GM03348 (cell line): Measurements from ENCODE around the gene NFE2L1.
"Not testable (repeated sequence)": the region's sequence is repeated elsewhere in the genome, so short reads cannot be mapped to it uniquely, and the experiment has no call there.

ENCODE experiments used
- DNase-seq: peaks from one replicate; pipeline ENCODE4 v3.0.0; 2012; ENCODE audit warnings: low spot score

The NFE2L1 gene

GRCh38 chr17:48023400-48024148 is 24.6 kb upstream of the NFE2L1 start:
- DNase-seq, result peak; percentile 83

- DNase-seq, result peak; percentile 77
These were observed 23.8 kb upstream of the NFE2L1 start for GRCh38 chr17:48024149-48025039.

DNA sequence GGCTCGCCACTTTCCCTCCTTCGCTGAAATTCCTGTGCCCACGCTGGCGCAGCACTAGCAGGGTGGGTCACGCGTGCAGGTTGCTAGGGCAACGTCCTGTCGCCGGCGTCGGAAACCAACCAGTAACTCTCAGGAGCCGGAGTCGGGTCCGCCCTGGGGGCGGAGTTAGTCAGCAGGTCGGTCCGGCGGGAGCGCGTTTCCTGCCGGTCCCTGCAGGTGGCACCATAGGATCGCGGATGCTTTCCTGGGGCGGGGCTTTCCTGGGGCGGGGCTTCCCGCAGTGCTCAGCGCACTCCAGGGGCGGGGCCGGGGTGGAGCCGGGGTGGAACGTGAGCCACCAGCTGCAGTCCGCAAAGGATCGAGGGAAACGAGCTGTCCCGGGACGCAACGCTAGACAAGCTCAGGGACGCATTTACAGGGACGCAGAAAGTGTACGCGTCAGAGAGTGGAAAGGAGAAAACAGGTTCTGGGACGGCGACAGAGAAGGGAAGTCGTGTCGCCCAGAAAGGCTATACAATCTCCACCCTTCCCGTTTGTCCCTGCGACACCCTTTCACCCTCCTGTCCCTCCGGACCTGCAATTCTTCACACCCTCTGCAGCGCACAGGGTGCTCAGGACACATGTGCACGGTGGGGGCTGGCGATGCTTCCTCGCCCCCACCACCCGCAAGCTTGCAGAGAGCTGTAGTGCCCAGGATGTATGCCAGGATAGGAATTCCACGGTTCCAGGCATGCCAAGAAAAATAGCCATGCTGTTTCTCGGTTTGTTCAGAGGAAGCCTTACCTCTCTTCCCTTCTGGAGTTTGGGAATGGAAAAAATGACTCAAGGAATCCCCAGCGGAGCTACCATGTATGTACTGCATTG is 22.9 kb upstream of the NFE2L1 start:
- DNase-seq, result peak; percentile 95

- DNase-seq, result no peak
These were observed 22.2 kb upstream of the NFE2L1 start for GRCh38 chr17:48025904-48026501.

GRCh38 chr17:48026502-48027321 is 21.4 kb upstream of the NFE2L1 start:
- DNase-seq, result peak; percentile 92

GRCh38 chr17:48027322-48027981 is 20.7 kb upstream of the NFE2L1 start:
- DNase-seq, result no peak

DNA sequence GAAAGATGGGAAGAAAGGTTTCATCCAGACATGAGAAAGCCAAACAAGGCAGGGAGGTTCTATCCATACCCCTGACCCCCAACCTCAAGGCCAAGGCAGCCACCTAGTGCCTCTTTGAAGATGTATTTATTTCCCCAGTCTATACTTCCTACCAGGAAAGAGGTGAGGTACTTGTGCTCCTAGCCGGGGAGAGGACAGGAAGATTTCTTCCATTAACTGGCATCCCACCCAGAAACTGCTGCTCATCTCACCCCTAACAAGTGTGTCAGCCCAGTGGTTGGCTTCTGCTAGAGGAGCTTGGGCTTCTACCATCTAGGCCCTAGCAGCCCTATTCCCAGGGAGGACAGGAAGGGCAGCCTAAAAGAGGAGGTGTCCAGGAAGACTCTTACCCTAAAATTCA is 19.4 kb upstream of the NFE2L1 start:
- DNase-seq, result no peak

DNA sequence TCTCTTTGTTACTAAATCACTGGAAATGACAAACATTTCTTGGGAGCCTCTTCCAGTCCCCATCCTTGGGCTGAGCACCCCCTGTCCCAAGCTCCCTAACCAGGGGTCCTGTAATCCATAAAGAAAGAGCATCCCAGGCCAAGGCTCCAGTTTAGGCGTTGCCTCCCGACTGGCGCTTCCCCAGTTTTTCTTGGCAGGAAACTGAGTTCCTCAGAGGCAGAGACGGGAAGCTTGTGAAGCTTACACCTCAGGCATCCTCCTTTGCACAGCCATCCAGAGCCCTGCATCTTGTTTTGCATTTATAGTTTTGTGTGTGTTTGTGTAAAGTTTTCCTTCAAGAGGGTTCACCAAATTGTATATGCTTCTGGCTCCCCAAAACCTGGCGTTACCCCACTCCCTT is 17.6 kb upstream of the NFE2L1 start:
- DNase-seq, result no peak

DNA sequence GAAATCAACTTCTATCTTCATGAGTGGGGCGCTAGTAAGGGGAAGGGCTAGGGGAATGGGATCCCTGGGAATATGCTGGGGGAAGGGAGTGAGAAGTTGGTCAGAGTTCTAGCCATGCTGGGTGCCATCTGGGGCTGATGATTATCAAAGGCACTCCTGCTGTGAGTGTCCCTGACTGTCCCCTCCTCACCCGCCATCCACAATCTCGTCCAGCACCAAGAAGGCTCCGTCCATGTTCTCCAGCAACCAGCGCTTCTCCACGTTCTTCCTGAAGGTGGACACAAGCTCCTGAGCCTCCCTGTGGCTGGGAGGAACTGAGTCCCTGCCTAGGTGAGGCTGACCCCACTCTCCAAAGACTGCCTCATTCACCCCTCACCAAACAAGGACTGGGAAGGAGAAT is 16.2 kb upstream of the NFE2L1 start:
- DNase-seq, result no peak

DNA sequence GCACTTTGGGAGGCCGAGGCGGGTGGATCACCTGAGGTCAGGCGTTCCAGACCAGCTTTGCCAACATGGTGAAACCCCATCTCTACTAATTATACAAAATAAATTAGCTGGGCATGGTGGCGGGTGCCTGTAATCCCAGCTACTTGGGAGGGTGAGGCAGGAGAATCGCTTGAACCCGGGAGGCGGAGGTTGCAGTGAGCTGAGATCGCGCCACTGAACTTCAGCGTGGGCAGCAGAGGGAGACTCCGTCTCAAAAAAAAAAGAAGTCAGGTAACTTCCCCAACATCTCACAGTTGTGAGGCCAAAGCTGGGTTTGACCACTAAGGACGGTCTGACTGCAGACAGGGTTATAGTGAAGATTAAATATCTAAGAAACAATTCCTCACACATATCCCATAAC is 13.4 kb upstream of the NFE2L1 start:
- DNase-seq, result not testable (repeated sequence)

- DNase-seq, result no peak
These were observed 11.5 kb upstream of the NFE2L1 start for GRCh38 chr17:48036693-48037035.

DNA sequence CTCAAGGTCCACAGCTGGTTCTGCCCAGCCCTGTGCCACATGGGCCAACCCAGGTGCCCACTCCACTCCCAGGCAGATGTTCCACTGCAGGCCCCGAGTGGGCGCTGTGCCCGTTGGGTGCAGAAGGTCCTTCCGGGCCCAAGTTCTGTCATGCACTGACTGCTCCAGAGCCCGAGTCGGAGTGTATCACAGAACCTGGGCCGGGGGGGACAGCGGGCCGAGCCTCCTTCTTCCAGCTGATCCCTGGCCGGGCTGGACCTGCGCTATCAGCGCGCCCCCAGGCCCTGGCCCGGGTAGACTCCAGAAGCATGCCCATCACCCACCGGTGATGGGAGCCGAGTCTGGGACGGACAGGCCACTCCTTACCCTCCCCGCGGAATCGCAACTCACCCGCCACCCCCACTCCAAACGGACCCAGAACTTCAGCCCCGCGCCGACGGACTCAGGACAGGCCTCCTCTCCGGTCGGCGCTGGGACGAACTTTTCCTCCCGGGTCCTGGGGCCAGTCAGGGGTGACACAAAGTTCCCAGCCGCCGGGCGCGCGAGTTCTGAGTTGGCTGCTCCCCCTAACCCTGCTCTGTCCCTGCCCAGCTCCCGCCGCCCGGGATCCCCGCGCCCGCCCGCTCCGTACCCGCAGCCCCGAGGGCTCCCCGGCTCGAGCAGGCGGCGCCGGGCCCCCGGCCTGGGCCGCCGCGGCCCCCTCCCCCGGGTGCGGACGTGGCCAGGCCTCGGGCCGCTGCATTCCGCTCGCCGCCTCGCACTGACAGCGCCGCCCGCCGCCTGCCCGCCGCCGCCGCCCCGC is 10.9 kb upstream of the NFE2L1 start, which contains the start of gene COPZ2:
Gene COPZ2, minus strand, starts transcription at position 762 of the 802 bp plus-strand sequence. Its CDS starts 20 bp downstream, at position 742.
- peak; percentile 76 for DNase-seq

GRCh38 chr17:48037838-48038323 is 10.3 kb upstream of the NFE2L1 start:
- DNase-seq, result no peak

GRCh38 chr17:48038687-48039086 is 9.5 kb upstream of the NFE2L1 start:
- no peak for DNase-seq

DNA sequence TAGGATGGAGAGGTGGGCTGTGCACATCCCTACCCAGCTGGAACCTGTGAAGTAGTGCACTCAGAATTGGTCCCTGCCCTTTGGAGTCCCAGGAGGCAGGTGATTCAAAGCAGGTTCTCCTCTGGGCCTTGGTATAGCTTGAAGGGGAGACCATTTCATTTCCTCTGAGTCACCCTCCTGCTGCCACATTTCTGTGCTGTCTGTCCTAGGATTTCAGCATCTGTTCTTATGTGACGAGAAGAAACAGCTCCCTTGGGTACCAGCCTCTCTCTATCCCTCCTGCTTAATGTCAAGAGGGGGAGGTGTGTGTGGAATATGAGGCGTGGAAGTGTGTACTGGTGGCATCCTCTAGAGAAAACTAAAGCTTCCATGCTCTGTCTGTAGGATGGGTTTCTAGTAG is 5.0 kb upstream of the NFE2L1 start:
- DNase-seq, result no peak

DNA sequence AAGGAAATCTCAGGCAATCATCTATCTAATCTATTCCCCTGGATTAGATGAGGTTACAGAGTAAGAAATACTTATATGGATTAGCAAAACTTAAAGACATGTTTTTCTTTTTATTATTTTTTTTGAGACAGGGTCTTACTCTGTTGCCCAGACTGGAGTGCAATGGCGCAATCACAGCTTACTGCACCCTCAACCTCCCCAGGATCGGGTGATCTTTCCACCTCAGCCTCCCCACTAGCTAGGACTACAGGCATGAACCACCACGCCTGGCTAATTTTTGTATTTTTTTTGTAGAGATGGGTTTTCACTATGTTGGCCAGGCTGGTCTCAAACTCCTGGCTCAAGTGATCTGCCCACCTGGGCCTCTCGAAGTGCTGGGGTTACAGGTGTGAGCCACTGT is 3.3 kb upstream of the NFE2L1 start:
- no peak for DNase-seq

DNA sequence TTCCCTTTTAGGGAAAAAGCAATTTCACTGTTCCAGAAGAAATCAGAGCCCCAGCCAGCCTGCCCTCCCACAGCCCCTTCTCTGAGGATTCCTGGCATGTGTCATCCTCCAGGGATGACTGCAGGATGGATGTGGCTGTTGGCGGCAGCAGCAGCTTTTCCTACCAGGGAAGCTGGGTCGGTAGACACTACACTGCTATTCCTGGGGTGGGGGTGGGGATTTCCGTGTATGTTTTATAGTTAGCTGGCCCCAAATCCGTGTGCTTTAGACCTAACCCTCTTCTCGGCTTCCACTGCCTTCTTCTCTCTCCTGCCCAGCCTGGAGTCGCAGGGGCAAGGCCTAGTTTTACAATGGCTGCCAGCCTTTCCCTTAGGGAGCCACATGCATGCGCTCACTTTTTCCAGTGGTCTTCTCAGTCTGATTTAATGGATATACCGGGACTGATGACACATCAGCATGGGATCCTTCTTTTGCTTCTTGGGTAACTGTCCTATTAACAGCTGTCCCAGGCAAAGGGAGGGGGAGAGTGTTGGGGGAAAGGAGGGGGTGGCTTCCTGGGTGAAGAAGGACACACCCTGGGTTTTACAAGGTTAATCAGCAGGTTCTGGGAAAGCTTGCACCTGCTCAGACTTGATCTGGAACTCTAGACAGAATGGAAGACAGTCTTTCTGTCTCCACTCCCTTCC is 2.7 kb upstream of the NFE2L1 start:
- no peak for DNase-seq

- DNase-seq, result no peak
These were observed 1.9 kb upstream of the NFE2L1 start for GRCh38 chr17:48046296-48046695.
